K562 (cell line): ENCODE data around the gene MFSD11. TPM values are rescaled to one million over a fixed set of nuclear protein-coding genes. Genes with fewer than 3 reads are reported as not detected.

Experiments used
- CSDE1 ChIP-seq, 2 experiments: fragments of 450-650 bp; IDR thresholded peaks; 2 replicates each; pipeline ENCODE4 v1.6.1; 2016; ENCODE audit warnings: mild to moderate bottlenecking in 1 of 2
- FOS ChIP-seq: IDR thresholded peaks from 3 replicates; pipeline ENCODE4 v1.6.1; 2011; ENCODE audit not compliant: insufficient read length; ENCODE audit errors: extremely low read depth
- MEF2A ChIP-seq: IDR thresholded peaks from 2 replicates; pipeline ENCODE4 v1.6.1; 2011; ENCODE audit warnings: low read depth, mild to moderate bottlenecking, low read length, moderate library complexity; ENCODE audit not compliant: control insufficient read depth
- NCOA2 ChIP-seq, 2 experiments: fragments of 450-650 bp; IDR thresholded peaks; 2 replicates each; pipeline ENCODE4 v1.6.1; 2018; ENCODE audit warnings: mild to moderate bottlenecking in 2 of 2, moderate library complexity in 1 of 2; ENCODE audit not compliant: partially characterized antibody in 2 of 2
- NFE2L1 ChIP-seq: fragments of 450-650 bp; IDR thresholded peaks from 2 replicates; pipeline ENCODE4 v1.6.1; 2016; ENCODE audit warnings: missing genetic modification characterization, low read depth, mild to moderate bottlenecking, missing compliant biosample characterization, moderate library complexity, borderline replicate concordance
- NONO ChIP-seq, 2 experiments: fragments of 200-400 bp in 1 of 2; fragments of 450-650 bp in 1 of 2; formaldehyde crosslinking in 1 of 2; IDR thresholded peaks; 2 replicates each; pipeline ENCODE4 v1.6.1; 2017; ENCODE audit warnings: low read depth in 2 of 2, mild to moderate bottlenecking in 2 of 2, moderate library complexity in 2 of 2, low read length in 1 of 2
- OTX1 ChIP-seq: fragments of 450-650 bp; formaldehyde crosslinking; IDR thresholded peaks from 2 replicates; pipeline ENCODE4 v1.4.0; 2022; ENCODE audit warnings: mild to moderate bottlenecking
- RBM15 ChIP-seq: fragments of 200-400 bp; formaldehyde crosslinking; IDR thresholded peaks from 2 replicates; pipeline ENCODE4 v1.6.1; 2018; ENCODE audit warnings: mild to moderate bottlenecking, low read length, moderate library complexity; ENCODE audit not compliant: insufficient read depth
- SETDB1 ChIP-seq: IDR thresholded peaks from one replicate; pipeline ENCODE4 v1.6.1; 2012; ENCODE audit warnings: low read length, control low read depth, inconsistent platforms
- TGIF2 ChIP-seq: sonication (generic); formaldehyde crosslinking; IDR thresholded peaks from 2 replicates; pipeline ENCODE4 v1.8.1; 2022; ENCODE audit warnings: mild to moderate bottlenecking, missing genetic modification reagents, moderate library complexity
- ZKSCAN1 ChIP-seq: fragments of 150-350 bp; IDR thresholded peaks from 2 replicates; pipeline ENCODE4 v1.6.1; 2016; ENCODE audit warnings: low read depth, low read length
- ZNF707 ChIP-seq: fragments of 250-450 bp; sonication (Bioruptor Pico); conservative IDR thresholded peaks from 2 replicates; pipeline ENCODE4 v1.8.0; 2022; ENCODE audit warnings: inconsistent platforms, mild to moderate bottlenecking, moderate library complexity
- polyA plus RNA-seq, 8 experiments: library from polyadenylated mRNA; depleted of rRNA in 4 of 8; stranded (reverse) in 5 of 8; unstranded in 3 of 8; fragments of >200 nt; fragmentation: Nextera tagmentation in 2 of 8; fragmentation: Illumina TruSeq in 1 of 8; extraction: Ambion mirVana in 2 of 8; extraction: Trizol in 1 of 8; gene quantifications; 2 replicates each; pipeline versions ENCODE4 v1.2.1 to v1.2.3, GENCODE V29; 2011 to 2014; ENCODE audit warnings: inconsistent platforms in 1 of 8, missing spikeins in 1 of 8
- total RNA-seq, 7 experiments: library from RNA; depleted of rRNA in 6 of 7; stranded (reverse); fragments of >200 nt in 6 of 7; fragmentation: Illumina TruSeq in 2 of 7; extraction: Trizol in 2 of 7; gene quantifications; 2 replicates each; pipeline versions ENCODE4 v1.2.1 to v1.2.3, GENCODE V29; 2011 to 2021; ENCODE audit warnings: low replicate concordance in 1 of 7
- TF ChIP-seq, protein P1 (sequence below), 2 experiments: fragments of 450-650 bp; conservative IDR thresholded peaks; 2 replicates each; pipeline ENCODE4 v1.6.1; 2017; ENCODE audit warnings: mild to moderate bottlenecking in 2 of 2, moderate library complexity in 2 of 2
- TF ChIP-seq, protein P2 (sequence below): fragments of 450-650 bp; IDR thresholded peaks from 2 replicates; pipeline ENCODE4 v1.6.1; 2016; ENCODE audit warnings: borderline replicate concordance
- TF ChIP-seq, protein P3 (sequence below): fragments of 250-450 bp; sonication (Bioruptor Pico); IDR thresholded peaks from 2 replicates; pipeline ENCODE4 v1.4.0; 2020
- TF ChIP-seq, protein P4 (sequence below): sonication (generic); formaldehyde crosslinking; IDR thresholded peaks from 2 replicates; pipeline ENCODE4 v1.8.0; 2022; ENCODE audit warnings: missing genetic modification reagents, mild to moderate bottlenecking, moderate library complexity, borderline replicate concordance

The MFSD11 gene
- total and polyA plus RNA-seq, 9 of the 15 experiments (the other 6 are each of a cell fraction or from before 2014, with no cell fraction given), result 14.4 to 24.5 (median 19.9) TPM

DNA sequence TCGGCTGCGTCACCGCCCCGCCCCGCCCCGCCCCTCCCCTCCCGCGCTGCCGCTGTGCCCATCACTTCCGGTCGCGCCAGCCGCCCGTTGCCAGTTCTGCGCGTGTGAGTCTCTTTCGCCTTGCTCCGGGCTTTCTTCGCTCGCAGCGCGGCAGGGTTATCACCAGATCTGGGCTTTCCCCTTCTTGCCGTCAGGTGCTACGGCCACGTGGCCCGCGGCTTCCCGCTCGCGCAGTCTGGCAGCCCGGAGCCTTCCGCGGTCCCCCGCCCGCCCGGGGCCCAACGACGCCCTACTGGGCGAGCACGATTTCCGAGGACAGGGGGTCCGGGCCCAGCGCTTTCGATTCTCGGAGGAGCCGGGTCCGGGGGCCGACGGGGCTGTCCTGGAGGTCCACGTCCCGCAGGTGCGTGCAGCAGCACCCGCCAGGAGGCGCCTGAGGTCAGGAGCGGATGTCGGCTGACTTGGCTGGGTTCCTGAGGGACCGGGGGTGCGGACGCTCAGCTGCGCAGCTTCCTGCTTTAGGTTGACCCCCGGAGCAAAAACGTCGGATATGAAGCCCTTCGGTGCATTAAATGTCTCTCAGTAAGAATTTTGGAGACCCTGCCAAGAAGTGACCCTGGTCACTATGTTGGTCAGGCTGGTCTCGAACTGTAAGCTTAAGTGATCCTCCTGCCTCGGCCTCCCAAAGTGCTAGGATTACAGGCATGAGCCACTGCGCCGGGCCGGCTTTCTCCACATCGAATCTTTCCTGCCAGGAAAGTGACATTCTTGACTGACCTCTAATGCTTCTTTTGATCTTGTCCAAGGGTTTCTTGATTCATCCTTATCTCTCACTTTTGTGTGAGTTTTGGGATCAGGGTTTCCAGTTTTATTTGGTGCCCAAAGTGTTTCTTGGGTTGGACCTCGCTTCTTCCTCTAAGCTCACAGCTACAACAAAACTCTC lies 10.9 kb upstream of the MFSD11 start, which contains the start of gene METTL23 (continued):
- TF ChIP-seq FOS (no peak), OTX1 (CRISPR knock-in tag) (no peak), TGIF2 (CRISPR knock-in tag) (peak; percentile 90; the same call in 1 of the 2 replicates), NCOA2 (IDR thresholded peaks at IDR 0.05; ENCODE audit: partially characterized antibody in 2 of 2) (no peak), ZNF707 (CRISPR knock-in tag) (no peak), RBM15 (no peak), NONO (IDR thresholded peaks at IDR 0.05; ENCODE audit: low read depth in 2 of 2, low read length in 1 of 2) (peak in 1 of 2 experiments; percentile 17; a peak in 1 of 4 replicates), MEF2A (no peak), NFE2L1 (tag) (no peak), SETDB1 (no peak), CSDE1 (IDR thresholded peaks at IDR 0.05) (no peak), ZKSCAN1 (no peak)
- TF ChIP-seq, protein P1, sequence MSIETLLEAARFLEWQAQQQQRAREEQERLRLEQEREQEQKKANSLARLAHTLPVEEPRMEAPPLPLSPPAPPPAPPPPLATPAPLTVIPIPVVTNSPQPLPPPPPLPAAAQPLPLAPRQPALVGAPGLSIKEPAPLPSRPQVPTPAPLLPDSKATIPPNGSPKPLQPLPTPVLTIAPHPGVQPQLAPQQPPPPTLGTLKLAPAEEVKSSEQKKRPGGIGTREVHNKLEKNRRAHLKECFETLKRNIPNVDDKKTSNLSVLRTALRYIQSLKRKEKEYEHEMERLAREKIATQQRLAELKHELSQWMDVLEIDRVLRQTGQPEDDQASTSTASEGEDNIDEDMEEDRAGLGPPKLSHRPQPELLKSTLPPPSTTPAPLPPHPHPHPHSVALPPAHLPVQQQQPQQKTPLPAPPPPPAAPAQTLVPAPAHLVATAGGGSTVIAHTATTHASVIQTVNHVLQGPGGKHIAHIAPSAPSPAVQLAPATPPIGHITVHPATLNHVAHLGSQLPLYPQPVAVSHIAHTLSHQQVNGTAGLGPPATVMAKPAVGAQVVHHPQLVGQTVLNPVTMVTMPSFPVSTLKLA (conservative IDR thresholded peaks at IDR 0.05), result peak; percentile 97
- TF ChIP-seq, protein P2, sequence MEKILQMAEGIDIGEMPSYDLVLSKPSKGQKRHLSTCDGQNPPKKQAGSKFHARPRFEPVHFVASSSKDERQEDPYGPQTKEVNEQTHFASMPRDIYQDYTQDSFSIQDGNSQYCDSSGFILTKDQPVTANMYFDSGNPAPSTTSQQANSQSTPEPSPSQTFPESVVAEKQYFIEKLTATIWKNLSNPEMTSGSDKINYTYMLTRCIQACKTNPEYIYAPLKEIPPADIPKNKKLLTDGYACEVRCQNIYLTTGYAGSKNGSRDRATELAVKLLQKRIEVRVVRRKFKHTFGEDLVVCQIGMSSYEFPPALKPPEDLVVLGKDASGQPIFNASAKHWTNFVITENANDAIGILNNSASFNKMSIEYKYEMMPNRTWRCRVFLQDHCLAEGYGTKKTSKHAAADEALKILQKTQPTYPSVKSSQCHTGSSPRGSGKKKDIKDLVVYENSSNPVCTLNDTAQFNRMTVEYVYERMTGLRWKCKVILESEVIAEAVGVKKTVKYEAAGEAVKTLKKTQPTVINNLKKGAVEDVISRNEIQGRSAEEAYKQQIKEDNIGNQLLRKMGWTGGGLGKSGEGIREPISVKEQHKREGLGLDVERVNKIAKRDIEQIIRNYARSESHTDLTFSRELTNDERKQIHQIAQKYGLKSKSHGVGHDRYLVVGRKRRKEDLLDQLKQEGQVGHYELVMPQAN, result peak; percentile 89; the same call in 1 of the 2 replicates
- TF ChIP-seq, protein P3, sequence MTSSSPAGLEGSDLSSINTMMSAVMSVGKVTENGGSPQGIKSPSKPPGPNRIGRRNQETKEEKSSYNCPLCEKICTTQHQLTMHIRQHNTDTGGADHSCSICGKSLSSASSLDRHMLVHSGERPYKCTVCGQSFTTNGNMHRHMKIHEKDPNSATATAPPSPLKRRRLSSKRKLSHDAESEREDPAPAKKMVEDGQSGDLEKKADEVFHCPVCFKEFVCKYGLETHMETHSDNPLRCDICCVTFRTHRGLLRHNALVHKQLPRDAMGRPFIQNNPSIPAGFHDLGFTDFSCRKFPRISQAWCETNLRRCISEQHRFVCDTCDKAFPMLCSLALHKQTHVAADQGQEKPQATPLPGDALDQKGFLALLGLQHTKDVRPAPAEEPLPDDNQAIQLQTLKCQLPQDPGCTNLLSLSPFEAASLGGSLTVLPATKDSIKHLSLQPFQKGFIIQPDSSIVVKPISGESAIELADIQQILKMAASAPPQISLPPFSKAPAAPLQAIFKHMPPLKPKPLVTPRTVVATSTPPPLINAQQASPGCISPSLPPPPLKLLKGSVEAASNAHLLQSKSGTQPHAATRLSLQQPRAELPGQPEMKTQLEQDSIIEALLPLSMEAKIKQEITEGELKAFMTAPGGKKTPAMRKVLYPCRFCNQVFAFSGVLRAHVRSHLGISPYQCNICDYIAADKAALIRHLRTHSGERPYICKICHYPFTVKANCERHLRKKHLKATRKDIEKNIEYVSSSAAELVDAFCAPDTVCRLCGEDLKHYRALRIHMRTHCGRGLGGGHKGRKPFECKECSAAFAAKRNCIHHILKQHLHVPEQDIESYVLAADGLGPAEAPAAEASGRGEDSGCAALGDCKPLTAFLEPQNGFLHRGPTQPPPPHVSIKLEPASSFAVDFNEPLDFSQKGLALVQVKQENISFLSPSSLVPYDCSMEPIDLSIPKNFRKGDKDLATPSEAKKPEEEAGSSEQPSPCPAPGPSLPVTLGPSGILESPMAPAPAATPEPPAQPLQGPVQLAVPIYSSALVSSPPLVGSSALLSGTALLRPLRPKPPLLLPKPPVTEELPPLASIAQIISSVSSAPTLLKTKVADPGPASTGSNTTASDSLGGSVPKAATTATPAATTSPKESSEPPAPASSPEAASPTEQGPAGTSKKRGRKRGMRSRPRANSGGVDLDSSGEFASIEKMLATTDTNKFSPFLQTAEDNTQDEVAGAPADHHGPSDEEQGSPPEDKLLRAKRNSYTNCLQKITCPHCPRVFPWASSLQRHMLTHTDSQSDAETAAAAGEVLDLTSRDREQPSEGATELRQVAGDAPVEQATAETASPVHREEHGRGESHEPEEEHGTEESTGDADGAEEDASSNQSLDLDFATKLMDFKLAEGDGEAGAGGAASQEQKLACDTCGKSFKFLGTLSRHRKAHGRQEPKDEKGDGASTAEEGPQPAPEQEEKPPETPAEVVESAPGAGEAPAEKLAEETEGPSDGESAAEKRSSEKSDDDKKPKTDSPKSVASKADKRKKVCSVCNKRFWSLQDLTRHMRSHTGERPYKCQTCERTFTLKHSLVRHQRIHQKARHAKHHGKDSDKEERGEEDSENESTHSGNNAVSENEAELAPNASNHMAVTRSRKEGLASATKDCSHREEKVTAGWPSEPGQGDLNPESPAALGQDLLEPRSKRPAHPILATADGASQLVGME (CRISPR knock-in tag), result no peak
- TF ChIP-seq, protein P4, sequence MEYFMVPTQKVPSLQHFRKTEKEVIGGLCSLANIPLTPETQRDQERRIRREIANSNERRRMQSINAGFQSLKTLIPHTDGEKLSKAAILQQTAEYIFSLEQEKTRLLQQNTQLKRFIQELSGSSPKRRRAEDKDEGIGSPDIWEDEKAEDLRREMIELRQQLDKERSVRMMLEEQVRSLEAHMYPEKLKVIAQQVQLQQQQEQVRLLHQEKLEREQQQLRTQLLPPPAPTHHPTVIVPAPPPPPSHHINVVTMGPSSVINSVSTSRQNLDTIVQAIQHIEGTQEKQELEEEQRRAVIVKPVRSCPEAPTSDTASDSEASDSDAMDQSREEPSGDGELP (CRISPR knock-in tag), result peak; percentile 86
